Measurements from ENCODE around the gene LYRM4.

Gene LYRM4

DNA sequence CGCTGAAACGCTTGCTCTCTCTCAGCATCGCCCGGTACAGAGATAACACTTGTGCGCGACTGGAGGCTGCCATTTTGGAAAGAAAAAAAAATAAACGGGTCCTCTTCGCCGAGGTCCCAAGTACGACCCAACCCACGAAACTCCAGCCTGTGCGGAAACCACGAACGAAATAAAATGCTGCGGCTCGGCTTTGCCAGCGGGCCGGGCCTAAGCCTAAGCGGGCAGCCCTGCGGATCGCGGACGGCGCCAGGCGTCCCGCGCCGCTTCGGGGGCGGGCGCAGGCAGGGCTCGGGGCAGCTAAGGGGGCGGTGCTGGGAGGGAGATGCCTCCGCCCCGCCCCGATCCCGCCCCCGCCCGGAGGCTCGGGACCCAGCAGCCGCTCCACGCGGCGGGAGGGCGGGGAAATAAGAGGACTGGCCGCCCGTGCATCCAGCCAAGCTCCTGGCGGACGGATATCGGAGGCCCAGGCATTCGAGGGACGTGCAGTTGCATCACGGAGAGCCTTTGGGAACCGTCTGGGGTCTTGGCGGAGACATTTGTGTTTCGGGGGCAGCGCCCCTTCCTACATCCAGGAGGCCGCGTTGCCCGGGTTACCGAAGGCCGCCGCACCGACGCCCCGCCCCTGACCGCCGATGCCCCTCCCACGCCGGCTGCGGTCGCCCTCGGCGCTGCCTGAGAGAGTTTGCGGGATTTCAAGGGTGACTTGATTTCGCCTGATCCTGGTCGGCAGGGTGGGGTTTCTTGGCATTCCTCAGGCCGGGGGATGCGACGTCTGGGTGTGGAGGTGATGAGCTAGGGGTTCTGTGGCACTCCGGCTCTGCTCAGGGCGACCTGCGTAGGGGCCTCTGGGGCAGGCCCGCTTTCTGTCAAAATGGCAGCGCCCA, at the start of gene LYRM4, which contains the start of gene FARS2:
Gene LYRM4 (minus strand): TSS at position 290 of the 884 bp plus-strand sequence. CDS start 217 bp downstream, at position 73.
Gene FARS2 (plus strand): TSS at position 853 of the 884 bp plus-strand sequence.
- peak; percentile 94 for DNase-seq

GRCh38 chr6:5308066-5308465, 47.3 kb upstream of the LYRM4 start:
- no peak for DNase-seq

DNA sequence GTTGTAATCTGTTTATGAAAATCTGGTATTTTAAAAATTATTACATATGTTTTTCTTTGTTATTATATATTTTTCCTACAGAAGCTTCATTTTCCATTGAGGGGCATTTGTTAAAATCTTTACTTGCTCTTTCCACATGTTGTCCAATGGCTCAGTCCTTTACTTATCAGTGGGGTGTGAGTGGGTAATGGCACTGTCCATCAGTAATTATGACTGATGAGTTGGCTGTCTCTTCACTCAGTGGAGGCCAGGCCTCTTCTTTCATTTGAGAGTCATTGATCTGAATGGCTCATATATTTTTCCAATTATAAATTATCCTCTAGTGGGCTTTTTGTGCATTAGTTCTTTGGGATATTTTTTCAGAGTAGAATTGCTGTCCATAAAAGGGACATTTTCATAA, 46.3 kb upstream of the LYRM4 start:
- DNase-seq = no peak

DNA sequence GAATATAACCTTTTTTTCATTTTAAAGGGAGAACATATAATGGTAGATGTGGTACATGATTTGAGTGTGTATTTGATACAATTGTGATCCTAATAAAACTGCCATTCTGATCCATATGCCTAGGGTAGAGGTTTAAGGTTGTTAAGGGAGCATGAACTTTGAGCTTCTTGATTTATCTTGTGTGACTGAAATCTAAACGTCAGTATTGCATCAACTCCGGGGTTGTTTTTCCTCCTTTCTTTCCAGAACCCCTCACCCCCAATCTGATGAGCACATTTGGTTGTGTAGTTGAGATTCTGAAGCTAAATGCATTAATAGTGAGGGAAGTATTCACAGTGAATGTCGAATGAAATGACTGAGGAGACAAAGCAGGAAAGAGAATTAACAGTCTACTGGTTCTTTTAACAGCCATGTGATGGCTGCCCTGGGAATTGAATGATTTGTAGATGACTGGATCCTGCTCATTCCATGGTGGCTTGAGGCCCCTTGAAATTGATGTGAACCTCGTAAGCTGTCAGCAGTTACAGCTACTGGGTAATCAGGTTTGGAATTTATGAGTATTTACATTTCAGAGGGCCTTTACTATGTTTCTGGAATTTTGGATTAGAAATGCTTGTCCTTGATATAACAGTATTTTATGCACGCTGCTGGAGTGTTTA, 45.3 kb upstream of the LYRM4 start:
- DNase-seq = no peak

- no peak for DNase-seq
Measured at GRCh38 chr6:5303682-5304081, 42.9 kb upstream of the LYRM4 start.

GRCh38 chr6:5302995-5303622, 42.4 kb upstream of the LYRM4 start:
- DNase-seq = no peak

DNA sequence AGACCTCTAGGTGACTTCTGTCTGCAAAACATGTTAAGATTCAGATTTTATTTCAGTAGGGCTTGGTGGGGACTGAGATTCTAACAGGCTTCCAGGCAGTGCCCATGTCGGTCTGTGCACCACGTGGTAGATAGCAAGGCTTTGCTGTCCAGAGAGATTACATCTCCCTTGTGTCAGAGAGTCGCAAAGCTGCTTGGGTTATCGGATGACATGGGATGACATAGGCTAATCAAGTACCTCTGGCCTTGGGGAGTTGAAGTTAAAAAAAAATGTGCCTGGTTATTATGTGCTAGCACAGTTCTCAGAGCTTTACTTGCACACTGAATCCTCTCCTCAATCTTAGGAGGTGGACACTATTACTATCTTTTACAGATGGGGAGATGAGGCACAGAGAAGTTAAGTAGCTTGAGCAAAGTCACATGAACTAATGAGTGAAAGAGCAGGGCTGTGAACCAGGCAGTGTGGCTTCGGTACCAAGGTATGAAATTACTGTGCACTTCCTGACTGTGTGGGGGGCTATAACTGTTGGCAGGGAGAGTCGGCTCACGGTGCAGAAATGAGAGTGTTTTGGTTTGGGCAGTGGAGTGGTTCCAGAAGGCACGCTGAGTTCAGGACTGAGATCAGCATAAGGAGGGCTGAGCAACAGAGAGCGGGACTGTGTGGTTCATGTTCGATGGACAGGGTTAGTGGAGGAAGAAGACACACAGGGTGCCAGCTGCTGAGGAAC, 41.6 kb upstream of the LYRM4 start:
- DNase-seq = no peak

DNA sequence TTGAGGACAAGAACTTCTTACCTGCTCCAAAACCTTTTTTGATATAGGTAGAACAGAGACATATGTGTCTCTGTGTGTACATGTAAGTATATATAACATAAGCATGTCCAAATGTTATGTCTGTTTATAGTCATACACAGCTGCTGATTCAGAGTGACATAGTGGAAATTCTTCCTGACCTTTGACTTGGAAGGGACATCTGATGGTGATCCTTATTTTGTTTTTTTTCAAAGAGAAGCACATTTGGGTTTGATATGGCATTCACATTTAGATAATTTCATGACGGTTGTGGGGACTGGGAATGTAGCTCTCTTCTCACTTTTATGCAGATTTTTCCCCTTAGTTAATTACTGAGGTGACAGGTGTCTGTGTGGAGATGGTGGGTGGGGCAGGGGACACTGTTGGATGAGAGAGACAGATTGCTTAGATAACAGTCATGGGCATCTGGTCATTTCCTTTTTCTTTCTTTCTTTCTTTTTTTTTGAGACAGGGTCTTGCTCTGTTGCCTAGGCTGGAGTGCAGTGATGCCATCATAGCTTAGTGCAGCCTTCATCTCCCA, 39.5 kb upstream of the LYRM4 start:
- no peak for DNase-seq

DNA sequence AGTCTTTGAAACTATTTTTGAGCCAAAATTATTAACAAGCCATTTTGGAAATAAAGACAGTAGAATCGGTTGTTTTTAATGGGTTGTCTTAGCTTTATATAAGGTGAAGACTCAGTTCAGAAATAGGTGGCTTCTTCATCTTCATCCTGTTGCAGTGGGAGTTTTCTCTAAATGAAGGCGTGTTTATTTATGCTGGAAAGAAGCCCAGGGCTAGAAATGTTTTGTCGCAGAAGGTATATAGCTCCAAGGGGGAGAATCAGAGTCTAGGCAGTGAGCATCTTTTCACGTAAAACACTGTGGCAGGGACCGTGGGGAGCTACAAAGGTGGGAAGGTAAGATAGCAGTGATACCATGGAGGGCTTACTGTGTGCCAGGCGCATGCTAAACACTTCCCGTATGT, 34.9 kb upstream of the LYRM4 start:
- DNase-seq = no peak

DNA sequence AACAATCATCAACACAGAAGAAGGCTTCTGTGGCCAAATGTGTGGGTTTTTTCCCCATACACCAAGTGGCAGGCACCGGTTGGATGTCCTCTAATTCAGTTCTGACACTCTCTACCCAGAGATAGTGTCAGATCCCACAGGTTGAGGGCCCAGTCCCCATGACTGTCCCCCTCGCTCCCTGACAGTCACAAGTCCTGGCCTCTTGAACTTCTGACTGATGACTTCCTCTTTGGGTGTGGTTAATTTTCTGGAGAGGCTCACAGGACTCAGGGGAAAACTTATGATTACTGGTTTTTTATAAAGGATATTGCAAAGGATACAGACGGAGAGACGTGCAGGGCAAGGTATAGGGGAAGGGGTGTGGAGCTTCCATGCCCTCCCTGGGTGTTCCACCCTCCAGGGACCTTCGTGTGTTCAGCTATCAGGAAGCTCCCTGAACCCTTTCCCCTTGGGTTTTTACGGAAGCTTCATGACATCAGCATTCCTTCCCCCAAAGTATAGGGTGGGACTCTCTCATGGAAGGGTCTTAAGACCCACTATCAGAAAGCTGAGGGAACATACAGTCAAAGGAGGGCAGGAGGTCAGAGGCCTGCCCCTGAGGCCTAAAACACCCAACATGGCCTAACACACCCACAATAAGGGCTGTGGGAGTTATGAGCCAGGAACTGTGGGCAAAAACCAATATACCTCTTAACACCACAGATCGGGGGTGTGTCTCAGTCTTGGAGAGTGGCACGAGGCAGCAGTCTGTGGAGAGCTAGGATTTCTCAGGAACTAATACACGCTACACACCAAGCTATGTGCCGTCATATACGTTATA, 33.9 kb upstream of the LYRM4 start:
- DNase-seq = no peak

GRCh38 chr6:5293692-5294091, 32.9 kb upstream of the LYRM4 start:
- DNase-seq = no peak

DNA sequence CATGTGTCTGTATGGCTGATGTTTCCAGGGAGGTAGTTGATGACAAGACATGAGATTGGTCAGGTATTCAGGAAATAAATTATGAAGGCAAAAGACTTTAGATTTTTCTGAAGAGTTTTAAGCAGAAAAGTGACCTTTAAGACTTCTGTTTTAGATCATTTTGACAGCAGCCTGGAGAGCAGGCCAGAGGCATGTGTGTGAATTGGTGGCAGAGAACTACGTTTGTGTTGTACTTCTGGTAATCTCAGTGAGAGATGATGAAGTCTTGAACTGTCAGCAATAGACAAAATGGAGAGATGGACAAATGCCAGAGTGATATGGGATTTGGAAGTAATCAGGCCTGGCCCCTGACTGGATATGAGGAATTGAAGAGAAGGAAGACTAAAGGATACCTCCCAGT, 31.4 kb upstream of the LYRM4 start:
- DNase-seq = no peak

- DNase-seq = no peak
Measured at GRCh38 chr6:5290500-5290899, 29.8 kb upstream of the LYRM4 start.

GRCh38 chr6:5290097-5290496, 29.3 kb upstream of the LYRM4 start:
- DNase-seq = no peak

- no peak for DNase-seq
Measured at GRCh38 chr6:5287966-5288297, 27.2 kb upstream of the LYRM4 start.

DNA sequence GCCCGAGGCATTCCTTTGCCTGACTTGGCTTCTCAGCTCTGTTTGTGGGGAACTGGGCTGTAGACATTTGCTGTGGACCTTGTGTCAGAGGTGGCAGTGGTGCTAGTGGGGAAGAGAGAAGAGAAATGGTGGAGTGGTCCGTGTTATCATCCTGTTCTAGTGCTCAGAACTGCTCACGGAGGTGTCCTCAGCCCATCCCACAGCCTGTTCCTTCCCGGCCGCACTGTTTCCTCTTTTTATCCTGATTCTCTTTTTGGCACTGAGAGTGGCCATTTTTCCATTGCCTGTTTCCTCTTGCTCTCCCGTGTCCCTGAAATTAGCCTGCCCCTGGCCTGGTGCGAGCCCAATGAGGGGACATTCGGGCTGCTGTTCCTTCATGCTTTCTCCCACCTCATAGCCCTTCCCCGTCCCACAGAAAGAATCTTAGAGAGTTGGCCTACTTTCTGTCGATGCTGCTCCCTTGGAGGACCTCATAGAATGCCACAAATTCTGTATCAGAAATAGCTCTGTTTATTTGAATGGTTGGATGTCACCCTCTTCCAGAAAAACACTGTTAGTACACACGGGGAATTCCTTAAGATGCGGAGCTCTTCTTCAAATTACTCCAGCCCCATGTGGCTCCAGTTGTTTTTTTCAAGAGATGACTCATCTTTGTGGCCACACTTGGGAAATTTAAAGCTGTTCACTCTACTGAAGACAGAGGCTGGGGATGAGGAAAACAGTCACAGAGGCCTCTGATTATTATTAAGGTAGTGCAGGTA, 26.6 kb upstream of the LYRM4 start:
- DNase-seq = no peak

- no peak for DNase-seq
Measured at GRCh38 chr6:5286780-5287179, 26.0 kb upstream of the LYRM4 start.

GRCh38 chr6:5285526-5285925, 24.8 kb upstream of the LYRM4 start:
- DNase-seq = no peak

DNA sequence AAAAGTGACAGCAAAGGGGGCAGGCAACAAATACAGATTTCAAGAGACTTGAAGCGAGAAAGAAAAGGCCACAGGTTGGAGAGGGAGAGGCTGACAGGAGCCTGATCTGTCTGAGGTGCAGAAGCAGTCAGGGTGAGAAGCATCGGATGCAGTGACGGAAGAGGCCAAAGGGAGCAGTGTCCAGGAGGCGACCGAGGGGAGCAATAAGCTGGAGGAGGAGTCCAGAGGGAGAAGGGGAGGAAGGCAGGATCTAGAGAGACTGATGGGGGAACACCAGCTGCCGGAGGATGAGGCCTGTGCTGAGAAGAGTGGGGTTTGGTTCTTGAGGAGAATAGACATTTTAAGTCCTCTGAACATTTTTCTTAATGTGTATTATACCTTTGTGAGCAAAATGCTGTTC, 24.3 kb upstream of the LYRM4 start:
- no peak for DNase-seq

- DNase-seq = no peak
Measured at GRCh38 chr6:5282191-5282623, 21.5 kb upstream of the LYRM4 start.

GRCh38 chr6:5280920-5281319, 20.2 kb upstream of the LYRM4 start:
- no peak for DNase-seq

Measured in midbrain (tissue), 1 donor.